Erythroblast (primary cell): ENCODE measurements around the gene GAREM1.

ENCODE experiments used
- GATA1 ChIP-seq: IDR thresholded peaks from 2 replicates; pipeline ENCODE4 v1.6.1; 2011; ENCODE audit warnings: low read depth, mild to moderate bottlenecking, control low read depth, low read length, moderate library complexity
- POLR2A ChIP-seq: IDR thresholded peaks from 2 replicates; pipeline ENCODE4 v1.6.1; 2011; ENCODE audit warnings: mild to moderate bottlenecking, low read length

GRCh38 chr18:32308493-32309120 lies 162.1 kb downstream of the GAREM1 start:
- TF ChIP-seq POLR2A: no peak
- TF ChIP-seq GATA1: no peak
